Stimulated activated CD4-positive, alpha-beta T cell treated with anti-CD3 and anti-CD28 coated beads, Interleukin-1b, Interleukin-23, amount 100 ng/mL, for 4 hours (primary cell): ENCODE measurements around the gene MAP3K5.
A peak's percentile ranks its signal among the peaks of the same experiment; 100 is the strongest.

Experiments used
- DNase-seq, 2 donors: peaks; one replicate each; pipeline ENCODE4 v3.0.0-alpha.2; 2020; ENCODE audit warnings: low read depth in 2 of 2

MAP3K5 gene

GRCh38 chr6:136647363-136647852, 144.9 kb downstream of the MAP3K5 start:
- peak; percentile 12 to 23 for DNase-seq

- DNase-seq: no peak
Observed at GRCh38 chr6:136646377-136646776, 145.9 kb downstream of the MAP3K5 start.

GRCh38 chr6:136644597-136644952, 147.7 kb downstream of the MAP3K5 start:
- DNase-seq: no peak

- DNase-seq: peak; percentile 73 to 79
Observed at GRCh38 chr6:136643850-136644596, 148.3 kb downstream of the MAP3K5 start.

- no peak for DNase-seq
Observed at GRCh38 chr6:136641873-136642465, 150.3 kb downstream of the MAP3K5 start.

- DNase-seq: no peak
Observed at GRCh38 chr6:136641166-136641565, 151.1 kb downstream of the MAP3K5 start.

- DNase-seq: no peak
Observed at GRCh38 chr6:136640132-136640915, 152.0 kb downstream of the MAP3K5 start.

GRCh38 chr6:136639702-136640101, 152.6 kb downstream of the MAP3K5 start:
- DNase-seq: no peak

GRCh38 chr6:136635615-136636014, 156.7 kb downstream of the MAP3K5 start:
- DNase-seq: no peak

- DNase-seq: no peak
Observed at GRCh38 chr6:136633355-136633754, 158.9 kb downstream of the MAP3K5 start.

- no peak for DNase-seq
Observed at GRCh38 chr6:136628996-136629395, 163.3 kb downstream of the MAP3K5 start.

GRCh38 chr6:136627191-136627590, 165.1 kb downstream of the MAP3K5 start:
- no peak for DNase-seq

- DNase-seq: no peak
Observed at GRCh38 chr6:136625293-136625692, 167.0 kb downstream of the MAP3K5 start.

GRCh38 chr6:136624347-136624746, 167.9 kb downstream of the MAP3K5 start:
- no peak for DNase-seq

- DNase-seq: no peak
Observed at GRCh38 chr6:136618086-136618485, 174.2 kb downstream of the MAP3K5 start.

- no peak for DNase-seq
Observed at GRCh38 chr6:136616527-136616926, 175.8 kb downstream of the MAP3K5 start.

GRCh38 chr6:136614994-136615393, 177.3 kb downstream of the MAP3K5 start:
- no peak for DNase-seq

- no peak for DNase-seq
Observed at GRCh38 chr6:136614350-136614749, 177.9 kb downstream of the MAP3K5 start.

- DNase-seq: no peak
Observed at GRCh38 chr6:136613477-136613876, 178.8 kb downstream of the MAP3K5 start.

GRCh38 chr6:136612666-136613389, 179.4 kb downstream of the MAP3K5 start:
- no peak for DNase-seq

- no peak for DNase-seq
Observed at GRCh38 chr6:136611746-136612145, 180.5 kb downstream of the MAP3K5 start.

GRCh38 chr6:136611133-136611532, 181.1 kb downstream of the MAP3K5 start:
- no peak for DNase-seq
